A549 (cell line): ENCODE data around the gene MYBPC1.

Source experiments
- CTCF ChIP-seq: fragments of >200 bp; sonication (Bioruptor Twin); formaldehyde crosslinking; IDR thresholded peaks from 3 replicates; pipeline ENCODE4 v1.5.1; 2016
- EHMT2 ChIP-seq: fragments of 200-600 bp; sonication (generic); IDR thresholded peaks from 2 replicates; pipeline ENCODE4 v1.6.1; 2016; ENCODE audit warnings: antibody characterized with exemption, low read depth, mild to moderate bottlenecking, moderate library complexity
- POLR2A ChIP-seq: IDR thresholded peaks from 2 replicates; pipeline ENCODE4 v1.6.1; 2012; ENCODE audit warnings: mild to moderate bottlenecking, low read length
- RNF2 ChIP-seq: fragments of 200-600 bp; sonication (generic); IDR thresholded peaks from 2 replicates; pipeline ENCODE4 v1.6.1; 2016; ENCODE audit warnings: low read depth, mild to moderate bottlenecking, antibody characterized with exemption, moderate library complexity, borderline replicate concordance

- TF ChIP-seq CTCF (no peak), EHMT2 (no peak), RNF2 (no peak), POLR2A (no peak)
These were observed 108.7 kb downstream of the MYBPC1 start for GRCh38 chr12:101703487-101703886.
